Bronchial epithelial cell (primary cell): ENCODE results near the gene SPTBN1. TPM values are rescaled to one million over a fixed set of nuclear protein-coding genes. Genes with fewer than 3 reads are reported as not detected.

Experiments
- DNase-seq: peaks from one replicate; pipeline ENCODE4 v3.0.0-alpha.2; 2010; ENCODE audit warnings: low read depth
- FAIRE-seq: peaks from 2 replicates; lab custom pipeline; 2011; peaks lifted over from hg19 to GRCh38; lab: Jason Lieb, UNC
- H3K27me3 ChIP-seq: 2 replicates; pipeline ENCODE4 v1.5.1; 2011; ENCODE audit warnings: low read length; ENCODE audit not compliant: control insufficient read depth, insufficient read depth
- H3K36me3 ChIP-seq: 2 replicates; pipeline ENCODE4 v1.5.1; 2011; ENCODE audit warnings: low read length; ENCODE audit not compliant: control insufficient read depth, insufficient read depth
- H3K4me3 ChIP-seq: 2 replicates; pipeline ENCODE4 v1.5.1; 2011; ENCODE audit warnings: mild to moderate bottlenecking, low read depth, low read length, control low read depth
- CTCF ChIP-seq: IDR thresholded peaks from 2 replicates; pipeline ENCODE4 v1.5.1; 2011; ENCODE audit warnings: mild to moderate bottlenecking, moderate library complexity, low read length, control low read depth, inconsistent platforms; ENCODE audit not compliant: insufficient read depth, severe bottlenecking
- total RNA-seq: library from RNA; depleted of rRNA; stranded (reverse); fragments of >200 nt; gene quantifications from 2 replicates; pipeline ENCODE4 v1.2.1, GENCODE V29; 2014

The SPTBN1 gene
- 339 and 365 TPM in 2 replicates for total RNA-seq

- no peaks in the 10 kb centered on the region for H3K27me3 ChIP-seq
- FAIRE-seq (no peak), DNase-seq (peak; percentile 32)
- no peak for TF ChIP-seq CTCF
- H3K4me3 ChIP-seq, result peak within 1 kb of the TSS; percentile 52
- no peaks in the 10 kb centered on the region for H3K36me3 ChIP-seq
These were observed at the start of gene SPTBN1 for GRCh38 chr2:54455563-54456361. TSS of gene SPTBN1 (plus strand) at chr2:54456327. CDS start at chr2:54526419, 70,092 bp downstream.

- no peak for TF ChIP-seq CTCF
- FAIRE-seq (no peak), DNase-seq (no peak)
- no peaks in the 10 kb centered on the region for H3K36me3 ChIP-seq
- no peak overlapping the region for H3K4me3 ChIP-seq
- no peaks in the 10 kb centered on the region for H3K27me3 ChIP-seq
These were observed 48.4 kb upstream of the SPTBN1 start for GRCh38 chr2:54407693-54408092.

GRCh38 chr2:54408288-54408687, 47.8 kb upstream of the SPTBN1 start:
- H3K4me3 ChIP-seq, result no peak overlapping the region
- no peak for TF ChIP-seq CTCF
- DNase-seq (no peak), FAIRE-seq (no peak)
- no peaks in the 10 kb centered on the region for H3K36me3 ChIP-seq
- H3K27me3 ChIP-seq, result no peaks in the 10 kb centered on the region

GRCh38 chr2:54409752-54410151, 46.4 kb upstream of the SPTBN1 start:
- H3K27me3 ChIP-seq, result no peaks in the 10 kb centered on the region
- FAIRE-seq, result no peak
- no peak for DNase-seq

GRCh38 chr2:54411801-54412354, 44.2 kb upstream of the SPTBN1 start:
- DNase-seq (no peak), FAIRE-seq (peak; percentile 77)
- TF ChIP-seq CTCF, result no peak
- Histone ChIP-seq H3K4me3 (no peak overlapping the region), H3K27me3 (no peaks in the 10 kb centered on the region), H3K36me3 (no peaks in the 10 kb centered on the region)

More at GRCh38 chr2:54409752-54410151, 46.4 kb upstream of the SPTBN1 start:
- Histone ChIP-seq H3K36me3 (no peaks in the 10 kb centered on the region), H3K4me3 (no peak overlapping the region)
- TF ChIP-seq CTCF, result no peak
